Measurements from ENCODE around the gene PRKCD.

DNA sequence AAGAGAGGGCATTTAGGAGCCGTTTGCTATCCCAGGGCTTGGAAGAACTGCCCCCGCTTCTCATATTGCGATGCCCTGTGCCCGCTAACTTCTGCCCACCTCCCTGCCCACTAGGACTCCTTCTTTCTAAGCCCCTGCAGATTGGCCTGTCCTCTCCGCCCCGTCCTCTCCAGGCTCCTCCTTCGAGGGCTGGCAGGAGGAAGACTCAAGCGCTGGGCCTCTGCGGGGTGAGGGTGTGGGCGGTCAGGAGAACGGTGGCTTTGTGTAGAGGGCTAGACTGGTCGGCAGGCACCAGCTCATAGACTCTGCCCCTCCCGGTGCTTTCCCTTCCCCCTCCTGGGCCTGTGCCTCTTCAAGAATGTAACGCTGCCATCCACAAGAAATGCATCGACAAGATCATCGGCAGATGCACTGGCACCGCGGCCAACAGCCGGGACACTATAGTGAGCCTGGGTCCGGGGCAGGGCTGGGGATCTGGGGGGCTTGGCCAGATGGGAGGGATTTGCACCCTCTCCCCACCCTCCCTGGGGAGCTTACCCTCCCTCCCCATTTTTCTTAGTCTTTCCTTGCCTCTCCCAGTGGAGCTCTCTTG lies 21.9 kb downstream of the PRKCD start:
- TF ChIP-seq, protein P1, sequence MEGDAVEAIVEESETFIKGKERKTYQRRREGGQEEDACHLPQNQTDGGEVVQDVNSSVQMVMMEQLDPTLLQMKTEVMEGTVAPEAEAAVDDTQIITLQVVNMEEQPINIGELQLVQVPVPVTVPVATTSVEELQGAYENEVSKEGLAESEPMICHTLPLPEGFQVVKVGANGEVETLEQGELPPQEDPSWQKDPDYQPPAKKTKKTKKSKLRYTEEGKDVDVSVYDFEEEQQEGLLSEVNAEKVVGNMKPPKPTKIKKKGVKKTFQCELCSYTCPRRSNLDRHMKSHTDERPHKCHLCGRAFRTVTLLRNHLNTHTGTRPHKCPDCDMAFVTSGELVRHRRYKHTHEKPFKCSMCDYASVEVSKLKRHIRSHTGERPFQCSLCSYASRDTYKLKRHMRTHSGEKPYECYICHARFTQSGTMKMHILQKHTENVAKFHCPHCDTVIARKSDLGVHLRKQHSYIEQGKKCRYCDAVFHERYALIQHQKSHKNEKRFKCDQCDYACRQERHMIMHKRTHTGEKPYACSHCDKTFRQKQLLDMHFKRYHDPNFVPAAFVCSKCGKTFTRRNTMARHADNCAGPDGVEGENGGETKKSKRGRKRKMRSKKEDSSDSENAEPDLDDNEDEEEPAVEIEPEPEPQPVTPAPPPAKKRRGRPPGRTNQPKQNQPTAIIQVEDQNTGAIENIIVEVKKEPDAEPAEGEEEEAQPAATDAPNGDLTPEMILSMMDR (conservative IDR thresholded peaks at IDR 0.05 in 1 of 2, IDR thresholded peaks at IDR 0.05 in 1 of 2; ENCODE audit: extremely low read depth in 1 of 2, insufficient read depth in 1 of 2, low read depth in 1 of 2, low read length in 2 of 2), result no peak
- TF ChIP-seq EZH2 (IDR thresholded peaks at IDR 0.05; ENCODE audit: borderline replicate concordance, low read length), result no peak

Measured in mammary epithelial cell (primary cell).